K562 (cell line): ENCODE data around the gene OTOG. TPM values are rescaled to one million over a fixed set of nuclear protein-coding genes. Genes with fewer than 3 reads are reported as not detected.

ENCODE experiments used
- ATAC-seq: fragments of 200-7000 bp; cut with Tn5 transposase; 3 replicates; pipeline ENCODE4 v1.9.1; 2020; ENCODE audit warnings: moderate library complexity
- BruUV-seq: library from RNA; stranded (reverse); fragments of 400-500 nt; replicated peaks from 2 replicates; lab custom pipeline; 2021; lab: Mats Ljungman, UMichigan
- CTCF ChIA-PET: fragments of 300-600 bp; formaldehyde crosslinking; extraction: SDS; loops from one replicate; lab custom pipeline; 2021; ENCODE audit warnings: low intra/inter-chr PET ratio; lab: Yijun Ruan, JAX
- POLR2A ChIA-PET: fragments of 300-600, 350-650 bp; sonication (Branson Sonifier 250); formaldehyde crosslinking; extraction: SDS; loops from one replicate; lab custom pipeline; 2021; ENCODE audit warnings: antibody characterized with exemption, inconsistent platforms; lab: Yijun Ruan, JAX
- DNase-seq, 4 experiments: peaks; one replicate each; pipeline versions ENCODE4 v3.0.0 to v3.0.0-alpha.2; 2011 to 2018; ENCODE audit warnings: low spot score in 3 of 4, mixed read lengths in 3 of 4; ENCODE audit errors: extremely low read depth in 1 of 4
- FAIRE-seq: peaks from 2 replicates; lab custom pipeline; 2011; peaks lifted over from hg19 to GRCh38; lab: Jason Lieb, UNC
- H2AFZ ChIP-seq: 2 replicates; pipeline ENCODE4 v1.6.0; 2011; ENCODE audit warnings: low read depth, low read length, control low read depth, inconsistent platforms
- H3K27ac ChIP-seq: fragments of 200-600 bp; 3 replicates; pipeline ENCODE4 v1.8.0; 2011; ENCODE audit warnings: low read depth, mild to moderate bottlenecking, control low read depth, inconsistent platforms, low read length, moderate library complexity, mixed read lengths; ENCODE audit errors: extremely low read depth
- H3K27me3 ChIP-seq, 2 experiments: fragments of 300-600 bp in 1 of 2; 2 replicates in 1 of 2; 3 replicates in 1 of 2; pipeline versions ENCODE4 v1.6.0 to v1.8.0; 2011; ENCODE audit warnings: inconsistent platforms in 2 of 2, low read length in 2 of 2, mild to moderate bottlenecking in 1 of 2, mixed read lengths in 1 of 2, moderate library complexity in 1 of 2; ENCODE audit not compliant: control insufficient read depth in 2 of 2, insufficient read depth in 2 of 2
- H3K36me3 ChIP-seq: fragments of 300-600 bp; 3 replicates; pipeline ENCODE4 v1.8.0; 2011; ENCODE audit warnings: mild to moderate bottlenecking, low read length, inconsistent platforms; ENCODE audit not compliant: control insufficient read depth, insufficient read depth
- H3K4me1 ChIP-seq, 2 experiments: fragments of 200-600 bp in 1 of 2; replicated peaks in 1 of 2; 2 replicates in 1 of 2; 3 replicates in 1 of 2; pipeline versions ENCODE4 v1.5.1 to v1.8.0; 2011; ENCODE audit warnings: inconsistent platforms in 2 of 2, low read length in 2 of 2, mild to moderate bottlenecking in 1 of 2, mixed read lengths in 1 of 2, moderate library complexity in 1 of 2; ENCODE audit not compliant: control insufficient read depth in 2 of 2, insufficient read depth in 2 of 2
- H3K4me2 ChIP-seq: 2 replicates; pipeline ENCODE4 v1.6.1; 2011; ENCODE audit warnings: low read length, control low read depth, inconsistent platforms, mixed read lengths; ENCODE audit not compliant: insufficient read depth
- H3K4me3 ChIP-seq: fragments of 200-600 bp; sonication (generic), shearing (Covaris generic); 2 replicates; pipeline ENCODE4 v1.5.1; 2016; ENCODE audit warnings: control low read depth, inconsistent platforms
- H3K79me2 ChIP-seq: fragments of 200-600 bp; 3 replicates; pipeline ENCODE4 v1.8.0; 2011; ENCODE audit warnings: low read length, inconsistent platforms; ENCODE audit not compliant: control insufficient read depth, insufficient read depth
- H3K9ac ChIP-seq, 2 experiments: 2 replicates each; pipeline versions ENCODE4 v1.6.0 to v1.6.1; 2011; ENCODE audit warnings: low read depth in 2 of 2, low read length in 2 of 2, control low read depth in 1 of 2, inconsistent platforms in 1 of 2, mild to moderate bottlenecking in 1 of 2, mixed read lengths in 1 of 2; ENCODE audit not compliant: insufficient read depth in 1 of 2
- H3K9me1 ChIP-seq: one replicate; pipeline ENCODE4 v1.6.0; 2011; ENCODE audit warnings: inconsistent platforms, mild to moderate bottlenecking, low read length, moderate library complexity; ENCODE audit not compliant: control insufficient read depth, insufficient read depth
- H3K9me3 ChIP-seq: replicated peaks from 2 replicates; pipeline ENCODE4 v1.5.1; 2011; ENCODE audit warnings: low read depth, low read length, inconsistent platforms; ENCODE audit not compliant: control insufficient read depth, insufficient read depth
- H4K20me1 ChIP-seq: replicated peaks from 2 replicates; pipeline ENCODE4 v1.6.1; 2011; ENCODE audit warnings: low read length, inconsistent platforms, mixed read lengths; ENCODE audit not compliant: control insufficient read depth, insufficient read depth
- C11orf30 ChIP-seq: fragments of 450-650 bp; IDR thresholded peaks from 2 replicates; pipeline ENCODE4 v1.6.1; 2016; ENCODE audit warnings: low read depth, mild to moderate bottlenecking
- CEBPG ChIP-seq, 3 experiments: fragments of 200-800 bp in 1 of 3; sonication (Bioruptor generic) in 1 of 3; sonication (generic) in 1 of 3; formaldehyde crosslinking in 1 of 3; IDR thresholded peaks in 2 of 3; conservative IDR thresholded peaks in 1 of 3; 2 replicates each; pipeline versions ENCODE4 v1.6.1 to v1.8.0; 2016 to 2022; ENCODE audit warnings: missing compliant biosample characterization in 2 of 3, missing genetic modification characterization in 2 of 3, mild to moderate bottlenecking in 1 of 3, missing genetic modification reagents in 1 of 3
- ELF4 ChIP-seq: fragments of 450-650 bp; formaldehyde crosslinking; IDR thresholded peaks from 2 replicates; pipeline ENCODE4 v1.4.0; 2022; ENCODE audit warnings: missing genetic modification characterization
- EZH2 ChIP-seq: IDR thresholded peaks from 2 replicates; pipeline ENCODE4 v1.6.1; 2012; ENCODE audit warnings: low read depth, mild to moderate bottlenecking, inconsistent platforms, low read length, borderline replicate concordance
- MEF2D ChIP-seq: conservative IDR thresholded peaks from 2 replicates; pipeline ENCODE4 v1.6.1; 2016; ENCODE audit warnings: low read depth, missing genetic modification characterization, missing compliant biosample characterization
- NCOA1 ChIP-seq: fragments of 450-650 bp; IDR thresholded peaks from 2 replicates; pipeline ENCODE4 v1.6.1; 2016; ENCODE audit warnings: low read depth
- SPI1 ChIP-seq: IDR thresholded peaks from 2 replicates; pipeline ENCODE4 v1.6.1; 2011; ENCODE audit warnings: low read depth, low read length, control low read depth, borderline replicate concordance
- ZFP36 ChIP-seq: fragments of 150-350 bp; IDR thresholded peaks from 2 replicates; pipeline ENCODE4 v1.6.1; 2018; ENCODE audit warnings: low read length, low read depth; ENCODE audit not compliant: partially characterized antibody
- ZFPM2 ChIP-seq: fragments of 250-450 bp; sonication (Bioruptor Pico); IDR thresholded peaks from 2 replicates; pipeline ENCODE4 v1.5.1; 2022; ENCODE audit warnings: mild to moderate bottlenecking
- ZNF589 ChIP-seq: fragments of 200-800 bp; sonication (Bioruptor generic); IDR thresholded peaks from 2 replicates; pipeline ENCODE4 v1.6.1; 2016; ENCODE audit warnings: low read depth, missing genetic modification characterization, missing compliant biosample characterization
- ZNF655 ChIP-seq: fragments of 250-450 bp; sonication (Bioruptor Pico); IDR thresholded peaks from 2 replicates; pipeline ENCODE4 v1.5.0; 2021
- WGBS: fragments of 100-300 bp; shearing (Covaris generic); methylation state at CpG from one replicate; pipeline ENCODE4 v1.1.6; 2016; ENCODE audit warnings: low coverage, mixed read lengths; ENCODE audit not compliant: insufficient coverage; ENCODE audit errors: missing lambda C conversion rate; 5-methylcytosine and 5-hydroxymethylcytosine counted together
- in situ Hi-C: fragments of 300-500 bp; cut with MboI; formaldehyde crosslinking; loops from 4 replicates; pipeline ENCODE4 v1.15.0; 2018; ENCODE audit warnings: inconsistent platforms, mixed read lengths
- intact Hi-C: fragments of 100-400 bp; cut with micrococcal nuclease; formaldehyde crosslinking; loops from 2 replicates; pipeline ENCODE4 v1.14.2; 2022
- polyA plus RNA-seq, 8 experiments: library from polyadenylated mRNA; depleted of rRNA in 4 of 8; stranded (reverse) in 5 of 8; unstranded in 3 of 8; fragments of >200 nt; fragmentation: Nextera tagmentation in 2 of 8; fragmentation: Illumina TruSeq in 1 of 8; extraction: Ambion mirVana in 2 of 8; extraction: Trizol in 1 of 8; gene quantifications; 2 replicates each; pipeline versions ENCODE4 v1.2.1 to v1.2.3, GENCODE V29; 2011 to 2014; ENCODE audit warnings: inconsistent platforms in 1 of 8, missing spikeins in 1 of 8
- total RNA-seq, 7 experiments: library from RNA; depleted of rRNA in 6 of 7; stranded (reverse); fragments of >200 nt in 6 of 7; fragmentation: Illumina TruSeq in 2 of 7; extraction: Trizol in 2 of 7; gene quantifications; 2 replicates each; pipeline versions ENCODE4 v1.2.1 to v1.2.3, GENCODE V29; 2011 to 2021; ENCODE audit warnings: low replicate concordance in 1 of 7

The OTOG gene
- total and polyA plus RNA-seq, 9 of the 15 experiments (the other 6 are each of a cell fraction or from before 2014, with no cell fraction given): not detected

GRCh38 chr11:17696741-17697140 lies 149.7 kb downstream of the OTOG start:
- DNase-seq: no peak

More at GRCh38 chr11:17696741-17697140, 149.7 kb downstream of the OTOG start:
- TF ChIP-seq ZFP36 (peak; percentile 73), ELF4 (no peak), ZFPM2 (CRISPR knock-in tag) (no peak), MEF2D (tag) (no peak), EZH2 (0 out of 2 replicates have a peak, but pooled peaks have one; percentile 13), ZNF589 (CRISPR knock-in tag) (no peak), CEBPG (CRISPR knock-in tag; IDR thresholded peaks at IDR 0.05) (no peak), CEBPG (tag; conservative IDR thresholded peaks at IDR 0.05 in 1 of 2, IDR thresholded peaks at IDR 0.05 in 1 of 2) (no peak), C11orf30 (no peak), NCOA1 (no peak), SPI1 (peak; percentile 83), ZNF655 (CRISPR knock-in tag) (no peak)
- no peaks in the 10 kb centered on the region for H3K36me3 ChIP-seq
- no peaks in the 10 kb centered on the region for H3K9me1 ChIP-seq
- no peaks in the 10 kb centered on the region for H4K20me1 ChIP-seq
- no peaks in the 10 kb centered on the region for H3K79me2 ChIP-seq
- no TSS peak for BruUV-seq
- ATAC-seq (no peak), FAIRE-seq (no peak)
- no peak overlapping the region for H3K27ac ChIP-seq
- WGBS: 0% methylated on average over 5 of the region's 5 CpGs
- intact Hi-C loops (no loop called here), in situ Hi-C loops (no loop called here)
- no peak overlapping the region for H3K4me3 ChIP-seq
- ChIA-PET CTCF (no interaction called here), POLR2A (interaction anchor here (0.7 kb wide), 1 partner anchor 26 kb away, joined by 4 read pairs; no protein-coding TSS in a partner anchor)
- H3K4me1 ChIP-seq: peaks cover 10% of the 10 kb centered on the region in 2 experiments
- H3K9me3 ChIP-seq: no peaks in the 10 kb centered on the region
- no peak overlapping the region for H2AFZ ChIP-seq
- H3K4me2 ChIP-seq: no peak overlapping the region
- no peak overlapping the region for H3K9ac ChIP-seq
- H3K27me3 ChIP-seq: peaks cover 33 to 48% of the 10 kb centered on the region in 2 experiments

Other genes starting within 250 kb of the OTOG start
- 23.7 and 28.4 TPM in 2 replicates for gene NCR3LG1, start 195.5 kb upstream of the OTOG start, total RNA-seq (2014; rRNA removed)
- 39.8 and 45.1 TPM in 2 replicates for gene NCR3LG1, start 195.5 kb upstream of the OTOG start, total RNA-seq (2014; rRNA removed; fragmentation: Illumina TruSeq; extraction: Trizol)
- 36.2 and 38.1 TPM in 2 replicates for gene NCR3LG1, start 195.5 kb upstream of the OTOG start, total RNA-seq (2015; rRNA removed; fragmentation: Illumina TruSeq; extraction: Trizol)
- 31.5 and 32.4 TPM in 2 replicates for gene NCR3LG1, start 195.5 kb upstream of the OTOG start, total RNA-seq (2021)
- gene NCR3LG1, start 195.5 kb upstream of the OTOG start, polyA plus RNA-seq (2011; rRNA removed): 21.5 and 25.1 TPM in 2 replicates
- gene NCR3LG1, start 195.5 kb upstream of the OTOG start, polyA plus RNA-seq (2014; fragmentation: Illumina TruSeq; extraction: Trizol): 30.8 and 33.8 TPM in 2 replicates
- gene NCR3LG1, start 195.5 kb upstream of the OTOG start, polyA plus RNA-seq (2014; fragmentation: Nextera tagmentation; extraction: Ambion mirVana): 1 to 10 TPM; 4.1 to 6.6 TPM
- gene NCR3LG1, start 195.5 kb upstream of the OTOG start, polyA plus RNA-seq (2014; rRNA removed): 13.8 and 17.3 TPM in 2 replicates
- 1.6 and 2.7 TPM in 2 replicates for gene KCNJ11, start 158.6 kb upstream of the OTOG start, total RNA-seq (2014; rRNA removed)
- 0.41 and 0.62 TPM in 2 replicates for gene KCNJ11, start 158.6 kb upstream of the OTOG start, total RNA-seq (2014; rRNA removed; fragmentation: Illumina TruSeq; extraction: Trizol)
- gene KCNJ11, start 158.6 kb upstream of the OTOG start, total RNA-seq (2015; rRNA removed; fragmentation: Illumina TruSeq; extraction: Trizol): 0.54 and 0.60 TPM in 2 replicates
- gene KCNJ11, start 158.6 kb upstream of the OTOG start, total RNA-seq (2021): 3.3 and 3.7 TPM in 2 replicates
- gene KCNJ11, start 158.6 kb upstream of the OTOG start, polyA plus RNA-seq (2011; rRNA removed): 0.85 and 1.8 TPM in 2 replicates
- gene KCNJ11, start 158.6 kb upstream of the OTOG start, polyA plus RNA-seq (2014; fragmentation: Illumina TruSeq; extraction: Trizol): 1.4 and 3.1 TPM in 2 replicates
- gene KCNJ11, start 158.6 kb upstream of the OTOG start, polyA plus RNA-seq (2014; fragmentation: Nextera tagmentation; extraction: Ambion mirVana): not detected
- 0.86 and 2.7 TPM in 2 replicates for gene KCNJ11, start 158.6 kb upstream of the OTOG start, polyA plus RNA-seq (2014; rRNA removed)
- gene ABCC8, start 70.4 kb upstream of the OTOG start, total RNA-seq (2014; rRNA removed): not detected in 2 replicates
- gene ABCC8, start 70.4 kb upstream of the OTOG start, total RNA-seq (2014; rRNA removed; fragmentation: Illumina TruSeq; extraction: Trizol): not detected in 2 replicates
- not detected in 2 replicates for gene ABCC8, start 70.4 kb upstream of the OTOG start, total RNA-seq (2015; rRNA removed; fragmentation: Illumina TruSeq; extraction: Trizol)
- 0.27 TPM in 1 of 2 replicates, not detected in the other for gene ABCC8, start 70.4 kb upstream of the OTOG start, total RNA-seq (2021)
- gene ABCC8, start 70.4 kb upstream of the OTOG start, polyA plus RNA-seq (2011; rRNA removed): not detected in 2 replicates
- gene ABCC8, start 70.4 kb upstream of the OTOG start, polyA plus RNA-seq (2014; fragmentation: Illumina TruSeq; extraction: Trizol): not detected in 2 replicates
- gene ABCC8, start 70.4 kb upstream of the OTOG start, polyA plus RNA-seq (2014; fragmentation: Nextera tagmentation; extraction: Ambion mirVana): not detected
- gene ABCC8, start 70.4 kb upstream of the OTOG start, polyA plus RNA-seq (2014; rRNA removed): not detected in 2 replicates
- gene USH1C, start 2.8 kb upstream of the OTOG start, total RNA-seq (2014; rRNA removed): not detected in 2 replicates
- not detected in 2 replicates for gene USH1C, start 2.8 kb upstream of the OTOG start, total RNA-seq (2014; rRNA removed; fragmentation: Illumina TruSeq; extraction: Trizol)
- not detected in 2 replicates for gene USH1C, start 2.8 kb upstream of the OTOG start, total RNA-seq (2015; rRNA removed; fragmentation: Illumina TruSeq; extraction: Trizol)
- gene USH1C, start 2.8 kb upstream of the OTOG start, total RNA-seq (2021): not detected in 2 replicates
- not detected in 2 replicates for gene USH1C, start 2.8 kb upstream of the OTOG start, polyA plus RNA-seq (2011; rRNA removed)
- not detected in 2 replicates for gene USH1C, start 2.8 kb upstream of the OTOG start, polyA plus RNA-seq (2014; fragmentation: Illumina TruSeq; extraction: Trizol)
- gene USH1C, start 2.8 kb upstream of the OTOG start, polyA plus RNA-seq (2014; fragmentation: Nextera tagmentation; extraction: Ambion mirVana): not detected
- gene USH1C, start 2.8 kb upstream of the OTOG start, polyA plus RNA-seq (2014; rRNA removed): 0.04 TPM in 1 of 2 replicates, not detected in the other
- not detected in 2 replicates for gene MYOD1, start 172.3 kb downstream of the OTOG start, total RNA-seq (2014; rRNA removed)
- gene MYOD1, start 172.3 kb downstream of the OTOG start, total RNA-seq (2014; rRNA removed; fragmentation: Illumina TruSeq; extraction: Trizol): not detected in 2 replicates
- gene MYOD1, start 172.3 kb downstream of the OTOG start, total RNA-seq (2015; rRNA removed; fragmentation: Illumina TruSeq; extraction: Trizol): not detected in 2 replicates
- gene MYOD1, start 172.3 kb downstream of the OTOG start, total RNA-seq (2021): not detected in 2 replicates
- gene MYOD1, start 172.3 kb downstream of the OTOG start, polyA plus RNA-seq (2011; rRNA removed): not detected in 2 replicates
- gene MYOD1, start 172.3 kb downstream of the OTOG start, polyA plus RNA-seq (2014; fragmentation: Illumina TruSeq; extraction: Trizol): not detected in 2 replicates
- not detected for gene MYOD1, start 172.3 kb downstream of the OTOG start, polyA plus RNA-seq (2014; fragmentation: Nextera tagmentation; extraction: Ambion mirVana)
- gene MYOD1, start 172.3 kb downstream of the OTOG start, polyA plus RNA-seq (2014; rRNA removed): not detected in 2 replicates
- gene KCNC1, start 187.5 kb downstream of the OTOG start, total RNA-seq (2014; rRNA removed): not detected in 2 replicates
- not detected in 2 replicates for gene KCNC1, start 187.5 kb downstream of the OTOG start, total RNA-seq (2014; rRNA removed; fragmentation: Illumina TruSeq; extraction: Trizol)
- not detected in 2 replicates for gene KCNC1, start 187.5 kb downstream of the OTOG start, total RNA-seq (2015; rRNA removed; fragmentation: Illumina TruSeq; extraction: Trizol)
- not detected in 2 replicates for gene KCNC1, start 187.5 kb downstream of the OTOG start, total RNA-seq (2021)
- not detected in 2 replicates for gene KCNC1, start 187.5 kb downstream of the OTOG start, polyA plus RNA-seq (2011; rRNA removed)
- gene KCNC1, start 187.5 kb downstream of the OTOG start, polyA plus RNA-seq (2014; fragmentation: Illumina TruSeq; extraction: Trizol): not detected in 2 replicates
- under 1 TPM in 1 of 2 experiments, not detected in 1; 0.08 TPM for gene KCNC1, start 187.5 kb downstream of the OTOG start, polyA plus RNA-seq (2014; fragmentation: Nextera tagmentation; extraction: Ambion mirVana)
- gene KCNC1, start 187.5 kb downstream of the OTOG start, polyA plus RNA-seq (2014; rRNA removed): 0.05 TPM in 1 of 2 replicates, not detected in the other